GM23338 (cell line): ENCODE results near the gene ITGA4. TPM values are rescaled to one million over a fixed set of nuclear protein-coding genes. Genes with fewer than 3 reads are reported as not detected.

Experiments
- ATAC-seq: fragments of 200-7000 bp; cut with Tn5 transposase; 3 replicates; pipeline ENCODE4 v1.9.1; 2020
- DNase-seq: peaks from one replicate; pipeline ENCODE4 v3.0.0-alpha.2; 2015; ENCODE audit warnings: low spot score
- H2AFZ ChIP-seq: fragments of 200-600 bp; sonication (generic); 2 replicates; pipeline ENCODE4 v1.8.0; 2016; ENCODE audit warnings: antibody characterized with exemption, mild to moderate bottlenecking, moderate library complexity
- H3F3A ChIP-seq: fragments of 200-600 bp; sonication (generic); replicated peaks from 2 replicates; pipeline ENCODE4 v1.8.0; 2017; ENCODE audit warnings: antibody characterized with exemption, mixed run types, low read depth
- H3K27ac ChIP-seq: fragments of 200-600 bp; sonication (generic); 2 replicates; pipeline ENCODE4 v1.6.1; 2016; ENCODE audit warnings: low read depth
- H3K27me3 ChIP-seq: fragments of 200-600 bp; sonication (generic); 2 replicates; pipeline ENCODE4 v1.8.0; 2016; ENCODE audit warnings: mild to moderate bottlenecking, mixed run types, moderate library complexity; ENCODE audit not compliant: insufficient read depth
- H3K36me3 ChIP-seq: fragments of 200-600 bp; sonication (generic); 2 replicates; pipeline ENCODE4 v1.8.0; 2016; ENCODE audit warnings: mild to moderate bottlenecking; ENCODE audit not compliant: insufficient read depth
- H3K4me1 ChIP-seq: fragments of 200-600 bp; sonication (generic); 2 replicates; pipeline ENCODE4 v1.8.0; 2016; ENCODE audit warnings: mild to moderate bottlenecking, moderate library complexity; ENCODE audit not compliant: insufficient read depth
- H3K4me2 ChIP-seq: fragments of 200-600 bp; sonication (generic); 2 replicates; pipeline ENCODE4 v1.7.1; 2017; ENCODE audit warnings: mixed run types
- H3K4me3 ChIP-seq: fragments of 200-600 bp; sonication (generic); 2 replicates; pipeline ENCODE4 v1.6.1; 2016; ENCODE audit warnings: mixed run types
- H3K79me2 ChIP-seq: fragments of 200-600 bp; sonication (generic); replicated peaks from 2 replicates; pipeline ENCODE4 v1.8.0; 2017; ENCODE audit warnings: mild to moderate bottlenecking; ENCODE audit not compliant: insufficient read depth
- H3K9me2 ChIP-seq: fragments of 200-600 bp; sonication (generic); 2 replicates; pipeline ENCODE4 v1.8.0; 2017; ENCODE audit not compliant: insufficient read depth
- H4K20me1 ChIP-seq: fragments of 200-600 bp; sonication (generic); replicated peaks from 2 replicates; pipeline ENCODE4 v1.8.0; 2017; ENCODE audit warnings: mild to moderate bottlenecking; ENCODE audit not compliant: insufficient read depth
- H3K27ac Mint-ChIP-seq: 2 replicates; pipeline ENCODE4 v1.8.0; 2020; ENCODE audit warnings: inconsistent platforms, mild to moderate bottlenecking, moderate library complexity, mixed read lengths
- H3K27me3 Mint-ChIP-seq: 3 replicates; pipeline ENCODE4 v1.8.0; 2022; ENCODE audit warnings: low read depth, mild to moderate bottlenecking, moderate library complexity, mixed read lengths, inconsistent platforms; ENCODE audit not compliant: insufficient read depth, poor library complexity
- H3K36me3 Mint-ChIP-seq: 3 replicates; pipeline ENCODE4 v1.8.0; 2021; ENCODE audit warnings: low read depth, mild to moderate bottlenecking, inconsistent platforms, moderate library complexity, mixed read lengths
- H3K4me1 Mint-ChIP-seq: 3 replicates; pipeline ENCODE4 v1.8.0; 2020; ENCODE audit warnings: mild to moderate bottlenecking, inconsistent platforms, mixed read lengths
- H3K4me3 Mint-ChIP-seq: 3 replicates; pipeline ENCODE4 v1.8.0; 2021; ENCODE audit warnings: moderate library complexity, mild to moderate bottlenecking, inconsistent platforms, mixed read lengths
- H3K9me3 Mint-ChIP-seq: 3 replicates; pipeline ENCODE4 v1.8.0; 2020; ENCODE audit warnings: moderate library complexity, mild to moderate bottlenecking, inconsistent platforms, mixed read lengths
- CREB1 ChIP-seq: fragments of 250-450 bp; sonication (Bioruptor Pico); IDR thresholded peaks from 2 replicates; pipeline ENCODE4 v1.5.0; 2020; ENCODE audit warnings: low read depth, mild to moderate bottlenecking, moderate library complexity
- EZH2 ChIP-seq: fragments of 200-600 bp; sonication (generic); IDR thresholded peaks from one replicate; pipeline ENCODE4 v1.8.0; 2017; ENCODE audit warnings: antibody characterized with exemption, mild to moderate bottlenecking, low read depth; ENCODE audit not compliant: unreplicated experiment
- JUNB ChIP-seq: IDR thresholded peaks from one replicate; pipeline ENCODE4 v1.6.1; 2016; ENCODE audit warnings: antibody characterized with exemption; ENCODE audit not compliant: unreplicated experiment
- POLR2AphosphoS5 ChIP-seq: IDR thresholded peaks from 2 replicates; pipeline ENCODE4 v1.6.1; 2016; ENCODE audit warnings: antibody characterized with exemption, low read depth
- STAT1 ChIP-seq: IDR thresholded peaks from one replicate; pipeline ENCODE4 v1.6.1; 2016; ENCODE audit warnings: antibody characterized with exemption; ENCODE audit not compliant: unreplicated experiment
- ZNF114 ChIP-seq: fragments of 250-450 bp; sonication (Bioruptor Pico); IDR thresholded peaks from 2 replicates; pipeline ENCODE4 v1.5.0; 2020; ENCODE audit warnings: mild to moderate bottlenecking, moderate library complexity
- ZNF331 ChIP-seq: fragments of 250-450 bp; sonication (Bioruptor Pico); IDR thresholded peaks from 2 replicates; pipeline ENCODE4 v1.5.0; 2020; ENCODE audit warnings: low read depth, mild to moderate bottlenecking, moderate library complexity
- ZNF462 ChIP-seq: fragments of 250-450 bp; sonication (Bioruptor Pico); IDR thresholded peaks from 2 replicates; pipeline ENCODE4 v1.5.0; 2020; ENCODE audit warnings: mild to moderate bottlenecking, moderate library complexity
- polyA plus RNA-seq: library from polyadenylated mRNA; unstranded; fragments of >200 nt; fragmentation: Nextera tagmentation; extraction: Ambion mirVana; gene quantifications from 2 replicates; pipeline ENCODE4 v1.2.1, GENCODE V29; 2016
- total RNA-seq: library from RNA; depleted of rRNA; stranded (reverse); fragments of >200 nt; shearing (Covaris generic); gene quantifications from 2 replicates; pipeline ENCODE4 v1.2.3, GENCODE V29; 2014
- TF ChIP-seq, protein P1 (sequence below): IDR thresholded peaks from 2 replicates; pipeline ENCODE4 v1.6.1; 2016; ENCODE audit warnings: antibody characterized with exemption
- TF ChIP-seq, protein P2 (sequence below): IDR thresholded peaks from one replicate; pipeline ENCODE4 v1.6.1; 2018; ENCODE audit warnings: antibody characterized with exemption; ENCODE audit not compliant: unreplicated experiment
- TF ChIP-seq, protein P3 (sequence below), 2 experiments: fragments of 200-600 bp in 1 of 2; sonication (generic) in 1 of 2; conservative IDR thresholded peaks; 2 replicates each; pipeline versions ENCODE4 v1.5.1 to v1.6.1; 2016 to 2017; ENCODE audit warnings: antibody characterized with exemption in 2 of 2, low read depth in 2 of 2, mild to moderate bottlenecking in 2 of 2, moderate library complexity in 1 of 2

ITGA4 gene
- total and polyA plus RNA-seq, 2 experiments from 2014 or later: 1.2 to 4.6 TPM

- no peaks in the 10 kb centered on the region for H3K36me3 Mint-ChIP-seq
- TF ChIP-seq ZNF114 (no peak), POLR2AphosphoS5 (no peak), EZH2 (no peak), STAT1 (no peak), ZNF331 (CRISPR knock-in tag) (no peak), JUNB (no peak), CREB1 (CRISPR knock-in tag) (no peak), ZNF462 (CRISPR knock-in tag) (no peak)
- TF ChIP-seq, protein P1, sequence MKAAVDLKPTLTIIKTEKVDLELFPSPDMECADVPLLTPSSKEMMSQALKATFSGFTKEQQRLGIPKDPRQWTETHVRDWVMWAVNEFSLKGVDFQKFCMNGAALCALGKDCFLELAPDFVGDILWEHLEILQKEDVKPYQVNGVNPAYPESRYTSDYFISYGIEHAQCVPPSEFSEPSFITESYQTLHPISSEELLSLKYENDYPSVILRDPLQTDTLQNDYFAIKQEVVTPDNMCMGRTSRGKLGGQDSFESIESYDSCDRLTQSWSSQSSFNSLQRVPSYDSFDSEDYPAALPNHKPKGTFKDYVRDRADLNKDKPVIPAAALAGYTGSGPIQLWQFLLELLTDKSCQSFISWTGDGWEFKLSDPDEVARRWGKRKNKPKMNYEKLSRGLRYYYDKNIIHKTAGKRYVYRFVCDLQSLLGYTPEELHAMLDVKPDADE: no peak
- TF ChIP-seq, protein P2, sequence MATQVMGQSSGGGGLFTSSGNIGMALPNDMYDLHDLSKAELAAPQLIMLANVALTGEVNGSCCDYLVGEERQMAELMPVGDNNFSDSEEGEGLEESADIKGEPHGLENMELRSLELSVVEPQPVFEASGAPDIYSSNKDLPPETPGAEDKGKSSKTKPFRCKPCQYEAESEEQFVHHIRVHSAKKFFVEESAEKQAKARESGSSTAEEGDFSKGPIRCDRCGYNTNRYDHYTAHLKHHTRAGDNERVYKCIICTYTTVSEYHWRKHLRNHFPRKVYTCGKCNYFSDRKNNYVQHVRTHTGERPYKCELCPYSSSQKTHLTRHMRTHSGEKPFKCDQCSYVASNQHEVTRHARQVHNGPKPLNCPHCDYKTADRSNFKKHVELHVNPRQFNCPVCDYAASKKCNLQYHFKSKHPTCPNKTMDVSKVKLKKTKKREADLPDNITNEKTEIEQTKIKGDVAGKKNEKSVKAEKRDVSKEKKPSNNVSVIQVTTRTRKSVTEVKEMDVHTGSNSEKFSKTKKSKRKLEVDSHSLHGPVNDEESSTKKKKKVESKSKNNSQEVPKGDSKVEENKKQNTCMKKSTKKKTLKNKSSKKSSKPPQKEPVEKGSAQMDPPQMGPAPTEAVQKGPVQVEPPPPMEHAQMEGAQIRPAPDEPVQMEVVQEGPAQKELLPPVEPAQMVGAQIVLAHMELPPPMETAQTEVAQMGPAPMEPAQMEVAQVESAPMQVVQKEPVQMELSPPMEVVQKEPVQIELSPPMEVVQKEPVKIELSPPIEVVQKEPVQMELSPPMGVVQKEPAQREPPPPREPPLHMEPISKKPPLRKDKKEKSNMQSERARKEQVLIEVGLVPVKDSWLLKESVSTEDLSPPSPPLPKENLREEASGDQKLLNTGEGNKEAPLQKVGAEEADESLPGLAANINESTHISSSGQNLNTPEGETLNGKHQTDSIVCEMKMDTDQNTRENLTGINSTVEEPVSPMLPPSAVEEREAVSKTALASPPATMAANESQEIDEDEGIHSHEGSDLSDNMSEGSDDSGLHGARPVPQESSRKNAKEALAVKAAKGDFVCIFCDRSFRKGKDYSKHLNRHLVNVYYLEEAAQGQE: no peak
- TF ChIP-seq, protein P3, sequence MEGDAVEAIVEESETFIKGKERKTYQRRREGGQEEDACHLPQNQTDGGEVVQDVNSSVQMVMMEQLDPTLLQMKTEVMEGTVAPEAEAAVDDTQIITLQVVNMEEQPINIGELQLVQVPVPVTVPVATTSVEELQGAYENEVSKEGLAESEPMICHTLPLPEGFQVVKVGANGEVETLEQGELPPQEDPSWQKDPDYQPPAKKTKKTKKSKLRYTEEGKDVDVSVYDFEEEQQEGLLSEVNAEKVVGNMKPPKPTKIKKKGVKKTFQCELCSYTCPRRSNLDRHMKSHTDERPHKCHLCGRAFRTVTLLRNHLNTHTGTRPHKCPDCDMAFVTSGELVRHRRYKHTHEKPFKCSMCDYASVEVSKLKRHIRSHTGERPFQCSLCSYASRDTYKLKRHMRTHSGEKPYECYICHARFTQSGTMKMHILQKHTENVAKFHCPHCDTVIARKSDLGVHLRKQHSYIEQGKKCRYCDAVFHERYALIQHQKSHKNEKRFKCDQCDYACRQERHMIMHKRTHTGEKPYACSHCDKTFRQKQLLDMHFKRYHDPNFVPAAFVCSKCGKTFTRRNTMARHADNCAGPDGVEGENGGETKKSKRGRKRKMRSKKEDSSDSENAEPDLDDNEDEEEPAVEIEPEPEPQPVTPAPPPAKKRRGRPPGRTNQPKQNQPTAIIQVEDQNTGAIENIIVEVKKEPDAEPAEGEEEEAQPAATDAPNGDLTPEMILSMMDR (conservative IDR thresholded peaks at IDR 0.05; ENCODE audit: low read depth in 2 of 2): no peak
Measured at GRCh38 chr2:181576431-181576830, 119.2 kb downstream of the ITGA4 start.

More at GRCh38 chr2:181576431-181576830, 119.2 kb downstream of the ITGA4 start:
- Histone ChIP-seq H3F3A (no peaks in the 10 kb centered on the region), H3K27ac (no peak overlapping the region), H2AFZ (no peak overlapping the region), H3K4me2 (no peak overlapping the region), H3K9me2 (no peaks in the 10 kb centered on the region), H3K36me3 (no peaks in the 10 kb centered on the region), H3K79me2 (no peaks in the 10 kb centered on the region), H3K27me3 (no peaks in the 10 kb centered on the region), H3K4me3 (no peak overlapping the region), H4K20me1 (no peaks in the 10 kb centered on the region), H3K4me1 (peaks cover 5% of the 10 kb centered on the region; the same call in 1 of the 2 replicates)
- Mint-ChIP-seq H3K4me3 (no peak overlapping the region), H3K4me1 (peaks cover 4% of the 10 kb centered on the region), H3K27me3 (peaks cover 3% of the 10 kb centered on the region), H3K9me3 (no peaks in the 10 kb centered on the region), H3K27ac (no peak overlapping the region)
- ATAC-seq (no peak), DNase-seq (no peak)
